Neuronal stem cell (in vitro differentiated cells): ENCODE measurements around the gene MEGF6.

Experiments used
- DNase-seq: peaks from one replicate; pipeline ENCODE4 v3.0.0-alpha.2; 2013; ENCODE audit warnings: low spot score
- H2AFZ ChIP-seq: one replicate; pipeline ENCODE4 v1.6.1; 2013; ENCODE audit warnings: mild to moderate bottlenecking, low read length, inconsistent platforms
- H2AK5ac ChIP-seq: 2 replicates; pipeline ENCODE4 v1.6.1; 2013; ENCODE audit warnings: low read depth, mild to moderate bottlenecking, inconsistent platforms, low read length, moderate library complexity, mixed read lengths
- H2BK120ac ChIP-seq: 2 replicates; pipeline ENCODE4 v1.6.1; 2013; ENCODE audit warnings: low read depth, mild to moderate bottlenecking, inconsistent platforms, low read length, moderate library complexity, mixed read lengths
- H2BK12ac ChIP-seq: one replicate; pipeline ENCODE4 v1.6.1; 2013; ENCODE audit warnings: low read length, inconsistent platforms
- H2BK15ac ChIP-seq: 2 replicates; pipeline ENCODE4 v1.6.1; 2013; ENCODE audit warnings: mild to moderate bottlenecking, low read length, inconsistent platforms, mixed read lengths
- H2BK5ac ChIP-seq: one replicate; pipeline ENCODE4 v1.6.1; 2013; ENCODE audit warnings: inconsistent platforms, mild to moderate bottlenecking, low read length, moderate library complexity
- H3K14ac ChIP-seq: one replicate; pipeline ENCODE4 v1.6.1; 2013; ENCODE audit warnings: low read length, inconsistent platforms
- H3K18ac ChIP-seq: 2 replicates; pipeline ENCODE4 v1.6.1; 2013; ENCODE audit warnings: low read length, inconsistent platforms
- H3K23ac ChIP-seq: 2 replicates; pipeline ENCODE4 v1.6.1; 2013; ENCODE audit warnings: low read depth, mild to moderate bottlenecking, mixed read lengths, low read length, inconsistent platforms; ENCODE audit not compliant: poor library complexity
- H3K27ac ChIP-seq: replicated peaks from 3 replicates; pipeline ENCODE4 v1.5.1; 2013; ENCODE audit warnings: low read length, inconsistent platforms
- H3K27me3 ChIP-seq, 3 experiments: 2 replicates each; pipeline ENCODE4 v1.6.1; 2013; ENCODE audit warnings: low read length in 3 of 3, mild to moderate bottlenecking in 2 of 3, inconsistent platforms in 1 of 3, low read depth in 1 of 3, mixed read lengths in 1 of 3, moderate library complexity in 1 of 3; ENCODE audit not compliant: control insufficient read depth in 3 of 3, insufficient read depth in 3 of 3
- H3K36me3 ChIP-seq, 2 donors: replicated peaks in 1 of 2; 2 replicates each; pipeline ENCODE4 v1.6.1; 2013; ENCODE audit warnings: low read length in 2 of 2; ENCODE audit not compliant: control insufficient read depth in 2 of 2, insufficient read depth in 2 of 2
- H3K4ac ChIP-seq: 2 replicates; pipeline ENCODE4 v1.6.1; 2013; ENCODE audit warnings: inconsistent platforms, mild to moderate bottlenecking, low read length, moderate library complexity
- H3K4me1 ChIP-seq, 2 donors: 1 replicate in 1 of 2; 2 replicates in 1 of 2; pipeline ENCODE4 v1.6.1; 2013; ENCODE audit warnings: low read length in 2 of 2, low read depth in 1 of 2; ENCODE audit not compliant: control insufficient read depth in 2 of 2, insufficient read depth in 1 of 2
- H3K4me2 ChIP-seq: one replicate; pipeline ENCODE4 v1.6.1; 2013; ENCODE audit warnings: mild to moderate bottlenecking, low read length, inconsistent platforms; ENCODE audit not compliant: insufficient read depth, poor library complexity, severe bottlenecking
- H3K4me3 ChIP-seq, 2 donors: 2 replicates each; pipeline ENCODE4 v1.5.1; 2013; ENCODE audit warnings: low read length in 2 of 2, mild to moderate bottlenecking in 2 of 2, inconsistent platforms in 1 of 2, moderate library complexity in 1 of 2
- H3K79me1 ChIP-seq: one replicate; pipeline ENCODE4 v1.6.1; 2013; ENCODE audit warnings: low read depth, mild to moderate bottlenecking, inconsistent platforms, low read length, moderate library complexity
- H3K9ac ChIP-seq: one replicate; pipeline ENCODE4 v1.6.1; 2013; ENCODE audit warnings: mild to moderate bottlenecking, low read depth, low read length, inconsistent platforms; ENCODE audit not compliant: poor library complexity
- H3K9me3 ChIP-seq, 2 donors: replicated peaks in 1 of 2; 2 replicates each; pipeline versions ENCODE3 to v1.6.1; 2013; ENCODE audit warnings: low read length in 2 of 2, mild to moderate bottlenecking in 2 of 2, inconsistent platforms in 1 of 2, low read depth in 1 of 2, mixed read lengths in 1 of 2, moderate library complexity in 1 of 2; ENCODE audit not compliant: control insufficient read depth in 2 of 2, insufficient read depth in 1 of 2
- H4K8ac ChIP-seq: one replicate; pipeline ENCODE4 v1.6.1; 2013; ENCODE audit warnings: low read depth, mild to moderate bottlenecking, inconsistent platforms, low read length, moderate library complexity
- H4K91ac ChIP-seq: one replicate; pipeline ENCODE4 v1.6.1; 2013; ENCODE audit warnings: low read length, low read depth, mild to moderate bottlenecking, inconsistent platforms; ENCODE audit not compliant: poor library complexity
- WGBS, 2 donors: extraction: QIAGEN DNeasy Blood & Tissue Kit; methylation state at CpG; one replicate each; pipeline ENCODE4 v1.1.7; 2013; ENCODE audit warnings: missing lambda C conversion rate in 2 of 2, mixed read lengths in 1 of 2; ENCODE audit not compliant: insufficient read length in 2 of 2, insufficient replicate concordance in 1 of 2; ENCODE audit errors: extremely low coverage in 2 of 2; 5-methylcytosine and 5-hydroxymethylcytosine counted together

MEGF6 gene

GRCh38 chr1:3600354-3600753 is 11.0 kb downstream of the MEGF6 start:
- Histone ChIP-seq H3K27ac (no peak overlapping the region), H3K9me3 (peaks cover 0 to 4% of the 10 kb centered on the region in 2 donors), H3K9ac (no peak overlapping the region), H2BK5ac (no peak overlapping the region), H2AFZ (no peak overlapping the region), H3K27me3 (no peaks in the 10 kb centered on the region), H2BK12ac (no peak overlapping the region), H4K8ac (no peak overlapping the region), H3K4me2 (no peak overlapping the region), H3K23ac (no peak overlapping the region), H3K14ac (no peak overlapping the region), H3K18ac (no peak overlapping the region), H3K4me3 (no peak overlapping the region), H2AK5ac (no peak overlapping the region), H3K79me1 (peaks cover 32% of the 10 kb centered on the region), H3K4me1 (peaks cover 23 to 24% of the 10 kb centered on the region in 2 donors), H2BK15ac (peak overlapping the region; percentile 49), H3K36me3 (peaks cover 4 to 6% of the 10 kb centered on the region in 2 donors), H3K4ac (no peak overlapping the region), H2BK120ac (peak overlapping the region; percentile 2), H4K91ac (no peak overlapping the region)
- DNase-seq: no peak
- no CpG with 5 or more reads among the region's 10 CpGs for WGBS, 2 donors

- Histone ChIP-seq H3K14ac (peak overlapping the region; percentile 49), H3K9ac (peak overlapping the region; percentile 56), H4K8ac (no peak overlapping the region), H3K36me3 (peaks cover 4 to 7% of the 10 kb centered on the region in 2 donors), H2AK5ac (peak overlapping the region; percentile 99), H2AFZ (no peak overlapping the region), H3K23ac (peak overlapping the region; percentile 73), H4K91ac (peak overlapping the region; percentile 92), H3K4me2 (no peak overlapping the region), H3K79me1 (peaks cover 30% of the 10 kb centered on the region), H3K18ac (peak overlapping the region; percentile 97), H3K27me3 (no peaks in the 10 kb centered on the region), H3K4me1 (peaks cover 23 to 24% of the 10 kb centered on the region in 2 donors), H3K27ac (no peak overlapping the region), H2BK15ac (peak overlapping the region; percentile 99), H2BK120ac (no peak overlapping the region), H2BK12ac (no peak overlapping the region), H3K9me3 (peaks cover 0 to 2% of the 10 kb centered on the region in 2 donors), H2BK5ac (peak overlapping the region; percentile 90), H3K4ac (peak overlapping the region; percentile 4), H3K4me3 (no peak overlapping the region)
- no CpG with 5 or more reads among the region's 15 CpGs for WGBS, 2 donors
- DNase-seq: no peak
Observed at GRCh38 chr1:3599816-3600215, 11.5 kb downstream of the MEGF6 start.

GRCh38 chr1:3599286-3599811 is 12.0 kb downstream of the MEGF6 start:
- no peak overlapping the region for H2AFZ ChIP-seq
- H2AK5ac ChIP-seq: peak overlapping the region; percentile 99
- no peak overlapping the region for H3K4me2 ChIP-seq
- H2BK12ac ChIP-seq: peak overlapping the region; percentile 97
- H3K9me3 ChIP-seq: no peaks in the 10 kb centered on the region
- H4K91ac ChIP-seq: peak overlapping the region; percentile 92
- DNase-seq: no peak
- H3K23ac ChIP-seq: peak overlapping the region; percentile 73
- peak overlapping the region; percentile 90 for H2BK5ac ChIP-seq
- H3K4me3 ChIP-seq: no peak overlapping the region
- peak overlapping the region; percentile 82 for H3K14ac ChIP-seq
- WGBS, 2 donors: no CpG with 5 or more reads among the region's 16 CpGs
- H3K27ac ChIP-seq: peak overlapping the region; percentile 46
- H2BK15ac ChIP-seq: peak overlapping the region; percentile 99
- peak overlapping the region; percentile 23 for H4K8ac ChIP-seq
- H3K27me3 ChIP-seq: no peaks in the 10 kb centered on the region
- H3K4me1 ChIP-seq: peaks cover 23 to 24% of the 10 kb centered on the region in 2 donors
- H3K79me1 ChIP-seq: peaks cover 26% of the 10 kb centered on the region
- peak overlapping the region; percentile 56 for H3K9ac ChIP-seq
- peak overlapping the region; percentile 72 for H2BK120ac ChIP-seq
- peak overlapping the region; percentile 97 for H3K18ac ChIP-seq
- peak overlapping the region; percentile 23 for H3K4ac ChIP-seq
- H3K36me3 ChIP-seq: peaks cover 4 to 6% of the 10 kb centered on the region in 2 donors

GRCh38 chr1:3598522-3599285 is 12.6 kb downstream of the MEGF6 start:
- no CpG with 5 or more reads among the region's 30 CpGs for WGBS, 2 donors
- Histone ChIP-seq H3K18ac (peak overlapping the region; percentile 97), H3K4me3 (no peak overlapping the region), H3K4me2 (peak overlapping the region; percentile 25), H4K91ac (peak overlapping the region; percentile 92), H2BK15ac (peak overlapping the region; percentile 99), H2AK5ac (peak overlapping the region; percentile 99), H3K4ac (peak overlapping the region; percentile 23), H3K4me1 (peaks cover 26 to 27% of the 10 kb centered on the region in 2 donors), H3K23ac (peak overlapping the region; percentile 95), H2BK120ac (peak overlapping the region; percentile 72), H2AFZ (peak overlapping the region; percentile 88), H3K36me3 (peaks cover 4 to 6% of the 10 kb centered on the region in 2 donors), H2BK5ac (peak overlapping the region; percentile 90), H3K27ac (peak overlapping the region; percentile 46), H3K9me3 (no peaks in the 10 kb centered on the region), H2BK12ac (peak overlapping the region; percentile 97), H3K27me3 (no peaks in the 10 kb centered on the region), H4K8ac (peak overlapping the region; percentile 23), H3K14ac (peak overlapping the region; percentile 82), H3K9ac (peak overlapping the region; percentile 60), H3K79me1 (peaks cover 22% of the 10 kb centered on the region)
- DNase-seq: no peak
